ENCODE data around the gene RANBP10. TPM values are rescaled to one million over a fixed set of nuclear protein-coding genes. Genes with fewer than 3 reads are reported as not detected.

RANBP10 gene
- total RNA-seq, 2 donors from 2014 or later, result 14.1 to 14.5 TPM

GRCh38 chr16:67807148-67807682 lies 855 bp upstream of the RANBP10 start:
- H3K27me3 ChIP-seq (replicated peaks; ENCODE audit: insufficient read depth), result no peaks in the 10 kb centered on the region
- TF ChIP-seq CTCF (IDR thresholded peaks at IDR 0.05), result no peak
- peak overlapping the region; percentile 57 to 66 for H3K27ac ChIP-seq
- H3K4me1 ChIP-seq (ENCODE audit: control insufficient read depth in 1 of 2, low read depth in 2 of 2), result peaks cover 12 to 19% of the 10 kb centered on the region in 2 donors
- DNase-seq (ENCODE audit: low spot score) (no peak), ATAC-seq (ENCODE audit: insufficient number of reproducible peaks, low FRiP score, low read depth) (no peak)
- H3K36me3 ChIP-seq, result no peaks in the 10 kb centered on the region
- H3K4me3 ChIP-seq, result peak overlapping the region; percentile 95
- H3K9me3 ChIP-seq, result no peaks in the 10 kb centered on the region

- H3K27me3 ChIP-seq (replicated peaks; ENCODE audit: insufficient read depth), result no peaks in the 10 kb centered on the region
- no peaks in the 10 kb centered on the region for H3K9me3 ChIP-seq
- peak overlapping the region; percentile 95 for H3K4me3 ChIP-seq
- peaks cover 12 to 19% of the 10 kb centered on the region in 2 donors for H3K4me1 ChIP-seq (ENCODE audit: control insufficient read depth in 1 of 2, low read depth in 2 of 2)
- no peak for DNase-seq (ENCODE audit: low spot score)
- peaks cover 2% of the 10 kb centered on the region for H3K36me3 ChIP-seq
- TF ChIP-seq CTCF (IDR thresholded peaks at IDR 0.05), result no peak
- ATAC-seq (ENCODE audit: insufficient number of reproducible peaks, low FRiP score, low read depth), result no peak
- peak overlapping the region; percentile 71 to 74 for H3K27ac ChIP-seq
Measured at GRCh38 chr16:67805718-67806427, 487 bp downstream of the RANBP10 start.

GRCh38 chr16:67804853-67805542 lies 1.4 kb downstream of the RANBP10 start:
- H3K9me3 ChIP-seq, result no peaks in the 10 kb centered on the region
- peaks cover 12 to 19% of the 10 kb centered on the region in 2 donors for H3K4me1 ChIP-seq (ENCODE audit: control insufficient read depth in 1 of 2, low read depth in 2 of 2)
- TF ChIP-seq CTCF (IDR thresholded peaks at IDR 0.05), result no peak
- ATAC-seq (ENCODE audit: insufficient number of reproducible peaks, low FRiP score, low read depth) (no peak), DNase-seq (ENCODE audit: low spot score) (no peak)
- H3K36me3 ChIP-seq, result peaks cover 2% of the 10 kb centered on the region
- H3K27ac ChIP-seq, result no peak overlapping the region
- H3K4me3 ChIP-seq, result peak overlapping the region; percentile 95
- no peaks in the 10 kb centered on the region for H3K27me3 ChIP-seq (replicated peaks; ENCODE audit: insufficient read depth)

GRCh38 chr16:67803894-67804293 lies 2.5 kb downstream of the RANBP10 start:
- DNase-seq (ENCODE audit: low spot score) (no peak), ATAC-seq (ENCODE audit: insufficient number of reproducible peaks, low FRiP score, low read depth) (no peak)
- TF ChIP-seq CTCF (IDR thresholded peaks at IDR 0.05), result no peak
- Histone ChIP-seq H3K27me3 (replicated peaks; ENCODE audit: insufficient read depth) (no peaks in the 10 kb centered on the region), H3K4me3 (no peak overlapping the region), H3K36me3 (peaks cover 2% of the 10 kb centered on the region), H3K9me3 (no peaks in the 10 kb centered on the region), H3K27ac (no peak overlapping the region), H3K4me1 (ENCODE audit: control insufficient read depth in 1 of 2, low read depth in 2 of 2) (peaks cover 12 to 19% of the 10 kb centered on the region in 2 donors)

DNA sequence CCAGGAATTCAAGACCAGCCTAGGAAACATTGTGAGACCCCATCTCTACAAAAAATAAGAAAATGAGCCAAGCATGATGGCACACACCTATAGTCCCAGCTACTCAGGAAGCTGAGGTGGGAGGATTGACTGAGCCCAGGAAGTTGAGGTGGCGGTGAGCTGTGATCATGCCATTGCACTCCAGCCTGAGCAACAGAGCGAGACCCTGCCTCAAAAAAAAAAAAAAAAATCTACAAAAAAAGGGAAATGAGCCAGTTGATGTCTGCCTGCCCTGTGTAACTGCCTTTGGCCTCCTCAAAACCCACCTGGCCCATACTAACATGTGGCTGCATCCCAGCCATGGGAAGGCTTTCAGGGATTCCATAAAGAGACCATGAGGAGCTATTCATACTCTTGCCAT lies 4.5 kb downstream of the RANBP10 start:
- ATAC-seq (ENCODE audit: insufficient number of reproducible peaks, low FRiP score, low read depth) (no peak), DNase-seq (ENCODE audit: low spot score) (no peak)
- H3K4me3 ChIP-seq, result no peak overlapping the region
- peaks cover 8 to 14% of the 10 kb centered on the region in 2 donors for H3K4me1 ChIP-seq (ENCODE audit: control insufficient read depth in 1 of 2, low read depth in 2 of 2)
- H3K36me3 ChIP-seq, result peaks cover 2% of the 10 kb centered on the region
- no peaks in the 10 kb centered on the region for H3K9me3 ChIP-seq
- TF ChIP-seq CTCF (IDR thresholded peaks at IDR 0.05), result no peak
- no peak overlapping the region for H3K27ac ChIP-seq
- no peaks in the 10 kb centered on the region for H3K27me3 ChIP-seq (replicated peaks; ENCODE audit: insufficient read depth)
